Measurements from ENCODE around the gene SPNS2. TPM values are rescaled to one million over a fixed set of nuclear protein-coding genes. Genes with fewer than 3 reads are reported as not detected.

SPNS2 gene
- polyA plus RNA-seq, 1 donor (not counting 4 experiments of a cell fraction or from before 2014, with no cell fraction given), result 0.10 TPM

- H3K9me3 ChIP-seq (ENCODE audit: control insufficient read depth, low read depth, low read length), result no peaks in the 10 kb centered on the region
- H3K27me3 ChIP-seq (ENCODE audit: control insufficient read depth, extremely low read depth, insufficient read depth, low read length), result peaks cover 21% of the 10 kb centered on the region
- TF ChIP-seq CTCF (optimal IDR thresholded peaks at IDR 0.05 in 1 of 3, IDR thresholded peaks at IDR 0.05 in 1 of 3, conservative IDR thresholded peaks at IDR 0.05 in 1 of 3; ENCODE audit: extremely low read depth in 1 of 3, insufficient read depth in 2 of 3, low read length in 3 of 3), result no peak
- TF ChIP-seq EZH2 (IDR thresholded peaks at IDR 0.05; ENCODE audit: low read length), result no peak
- H3K9me1 ChIP-seq (ENCODE audit: control insufficient read depth, extremely low read depth, insufficient read depth, low read length), result no peaks in the 10 kb centered on the region
- dilution Hi-C loops (cut with MboI; ENCODE audit: extremely low pct_ligation_motif_present, low sequenced_read_pairs), result no loop called here
- H3K4me3 ChIP-seq (ENCODE audit: control insufficient read depth in 2 of 3, extremely low read depth in 1 of 3, insufficient read depth in 2 of 3, low read depth in 1 of 3, low read length in 3 of 3), result no peak overlapping the region
- no peak overlapping the region for H3K27ac ChIP-seq (ENCODE audit: control insufficient read depth, insufficient read depth, low read length)
- no peaks in the 10 kb centered on the region for H4K20me1 ChIP-seq (ENCODE audit: control insufficient read depth, extremely low read depth, insufficient read depth, low read length)
- H3K9ac ChIP-seq (ENCODE audit: control insufficient read depth, extremely low read depth, insufficient read depth, low read length), result no peak overlapping the region
- no peaks in the 10 kb centered on the region for H3K36me3 ChIP-seq (ENCODE audit: control insufficient read depth in 2 of 2, extremely low read depth in 1 of 2, insufficient read depth in 2 of 2, low read length in 2 of 2)
- FAIRE-seq (no peak), DNase-seq (ENCODE audit: low read depth, low spot score) (no peak)
- no peaks in the 10 kb centered on the region for H3K79me2 ChIP-seq (ENCODE audit: control insufficient read depth, insufficient read depth, low read length)
- no peak overlapping the region for H3K4me2 ChIP-seq (ENCODE audit: control insufficient read depth, extremely low read depth, insufficient read depth, low read depth, low read length)
- H2AFZ ChIP-seq (ENCODE audit: control insufficient read depth, low read length), result no peak overlapping the region
- H3K4me1 ChIP-seq (ENCODE audit: control insufficient read depth, extremely low read depth, insufficient read depth, low read length), result no peaks in the 10 kb centered on the region
Observed at GRCh38 chr17:4511199-4511932, 12.7 kb downstream of the SPNS2 start.

- Histone ChIP-seq H2AFZ (ENCODE audit: control insufficient read depth, low read length) (no peak overlapping the region), H3K9me1 (ENCODE audit: control insufficient read depth, extremely low read depth, insufficient read depth, low read length) (no peaks in the 10 kb centered on the region), H4K20me1 (ENCODE audit: control insufficient read depth, extremely low read depth, insufficient read depth, low read length) (no peaks in the 10 kb centered on the region), H3K27ac (ENCODE audit: control insufficient read depth, insufficient read depth, low read length) (no peak overlapping the region), H3K9me3 (ENCODE audit: control insufficient read depth, low read depth, low read length) (no peaks in the 10 kb centered on the region), H3K9ac (ENCODE audit: control insufficient read depth, extremely low read depth, insufficient read depth, low read length) (no peak overlapping the region), H3K4me3 (ENCODE audit: control insufficient read depth in 2 of 3, extremely low read depth in 1 of 3, insufficient read depth in 2 of 3, low read depth in 1 of 3, low read length in 3 of 3) (no peak overlapping the region), H3K27me3 (ENCODE audit: control insufficient read depth, extremely low read depth, insufficient read depth, low read length) (peaks cover 24% of the 10 kb centered on the region), H3K4me1 (ENCODE audit: control insufficient read depth, extremely low read depth, insufficient read depth, low read length) (no peaks in the 10 kb centered on the region), H3K36me3 (ENCODE audit: control insufficient read depth in 2 of 2, extremely low read depth in 1 of 2, insufficient read depth in 2 of 2, low read length in 2 of 2) (no peaks in the 10 kb centered on the region), H3K4me2 (ENCODE audit: control insufficient read depth, extremely low read depth, insufficient read depth, low read depth, low read length) (no peak overlapping the region), H3K79me2 (ENCODE audit: control insufficient read depth, insufficient read depth, low read length) (no peaks in the 10 kb centered on the region)
- DNase-seq (ENCODE audit: low read depth, low spot score) (no peak), FAIRE-seq (no peak)
- dilution Hi-C loops (cut with MboI; ENCODE audit: extremely low pct_ligation_motif_present, low sequenced_read_pairs), result no loop called here
- TF ChIP-seq EZH2 (IDR thresholded peaks at IDR 0.05; ENCODE audit: low read length), result no peak
- TF ChIP-seq CTCF (optimal IDR thresholded peaks at IDR 0.05 in 1 of 3, IDR thresholded peaks at IDR 0.05 in 1 of 3, conservative IDR thresholded peaks at IDR 0.05 in 1 of 3; ENCODE audit: extremely low read depth in 1 of 3, insufficient read depth in 2 of 3, low read length in 3 of 3), result no peak
Observed at GRCh38 chr17:4512156-4513112, 13.8 kb downstream of the SPNS2 start.
